Measurements from ENCODE around the gene COL19A1.

The COL19A1 gene

GRCh38 chr6:70180901-70181599 lies 314.7 kb downstream of the COL19A1 start:
- no peak for DNase-seq

GRCh38 chr6:70183538-70183937 lies 317.2 kb downstream of the COL19A1 start:
- DNase-seq: no peak

- DNase-seq: no peak
Observed at GRCh38 chr6:70184723-70185122, 318.4 kb downstream of the COL19A1 start.

GRCh38 chr6:70186461-70186860 lies 320.1 kb downstream of the COL19A1 start:
- DNase-seq: no peak

- DNase-seq: no peak
Observed at GRCh38 chr6:70188202-70188601, 321.8 kb downstream of the COL19A1 start.

GRCh38 chr6:70194421-70194820 lies 328.1 kb downstream of the COL19A1 start:
- no peak for DNase-seq

GRCh38 chr6:70196531-70196930 lies 330.2 kb downstream of the COL19A1 start:
- DNase-seq: no peak

GRCh38 chr6:70198785-70199184 lies 332.4 kb downstream of the COL19A1 start:
- DNase-seq: no peak

GRCh38 chr6:70208235-70208790 lies 342.0 kb downstream of the COL19A1 start:
- DNase-seq: no peak

GRCh38 chr6:70210462-70210861 lies 344.1 kb downstream of the COL19A1 start:
- DNase-seq: no peak

GRCh38 chr6:70215460-70216108 lies 349.2 kb downstream of the COL19A1 start:
- no peak for DNase-seq

GRCh38 chr6:70216767-70217166 lies 350.4 kb downstream of the COL19A1 start:
- no peak for DNase-seq

GRCh38 chr6:70219943-70220613 lies 353.7 kb downstream of the COL19A1 start:
- DNase-seq: no peak

GRCh38 chr6:70221025-70221714 lies 354.8 kb downstream of the COL19A1 start:
- DNase-seq: peak in 1 of 2 donors; percentile 22

GRCh38 chr6:70221715-70222438 lies 355.5 kb downstream of the COL19A1 start:
- no peak for DNase-seq

GRCh38 chr6:70222439-70222749 lies 356.0 kb downstream of the COL19A1 start:
- DNase-seq: no peak

GRCh38 chr6:70225055-70225454 lies 358.7 kb downstream of the COL19A1 start:
- no peak for DNase-seq

- DNase-seq: no peak
Observed at GRCh38 chr6:70231311-70231710, 365.0 kb downstream of the COL19A1 start.

GRCh38 chr6:70234561-70235236 lies 368.3 kb downstream of the COL19A1 start:
- DNase-seq: no peak

- no peak for DNase-seq
Observed at GRCh38 chr6:70236343-70236742, 370.0 kb downstream of the COL19A1 start.

- no peak for DNase-seq
Observed at GRCh38 chr6:70241031-70241430, 374.7 kb downstream of the COL19A1 start.

- no peak for DNase-seq
Observed at GRCh38 chr6:70241991-70242420, 375.6 kb downstream of the COL19A1 start.

Measured in inflammatory macrophage treated with lipopolysaccharide for 1 hour (primary cell).